Measurements from ENCODE around the gene TMEM91. TPM values are rescaled to one million over a fixed set of nuclear protein-coding genes. Genes with fewer than 3 reads are reported as not detected.

Gene TMEM91
- total RNA-seq, 1 donor from 2014 or later, result 7.4 TPM

GRCh38 chr19:41384351-41384750 lies 8.0 kb downstream of the TMEM91 start:
- H2AFZ ChIP-seq (ENCODE audit: low read depth, low read length), result no peak overlapping the region
- FAIRE-seq (no peak), DNase-seq (ENCODE audit: low read depth) (no peak)
- Mint-ChIP-seq H3K4me1 (ENCODE audit: low read depth, unreplicated experiment) (no peaks in the 10 kb centered on the region), H3K27ac (ENCODE audit: unreplicated experiment) (no peak overlapping the region), H3K36me3 (ENCODE audit: low read depth, unreplicated experiment) (peaks cover 8% of the 10 kb centered on the region), H3K27me3 (ENCODE audit: low read depth, unreplicated experiment) (no peaks in the 10 kb centered on the region), H3K4me3 (ENCODE audit: unreplicated experiment) (no peak overlapping the region), H3K9me3 (ENCODE audit: unreplicated experiment) (no peaks in the 10 kb centered on the region)
- H3K4me2 ChIP-seq (ENCODE audit: low read length), result no peak overlapping the region
- TF ChIP-seq, protein P1, sequence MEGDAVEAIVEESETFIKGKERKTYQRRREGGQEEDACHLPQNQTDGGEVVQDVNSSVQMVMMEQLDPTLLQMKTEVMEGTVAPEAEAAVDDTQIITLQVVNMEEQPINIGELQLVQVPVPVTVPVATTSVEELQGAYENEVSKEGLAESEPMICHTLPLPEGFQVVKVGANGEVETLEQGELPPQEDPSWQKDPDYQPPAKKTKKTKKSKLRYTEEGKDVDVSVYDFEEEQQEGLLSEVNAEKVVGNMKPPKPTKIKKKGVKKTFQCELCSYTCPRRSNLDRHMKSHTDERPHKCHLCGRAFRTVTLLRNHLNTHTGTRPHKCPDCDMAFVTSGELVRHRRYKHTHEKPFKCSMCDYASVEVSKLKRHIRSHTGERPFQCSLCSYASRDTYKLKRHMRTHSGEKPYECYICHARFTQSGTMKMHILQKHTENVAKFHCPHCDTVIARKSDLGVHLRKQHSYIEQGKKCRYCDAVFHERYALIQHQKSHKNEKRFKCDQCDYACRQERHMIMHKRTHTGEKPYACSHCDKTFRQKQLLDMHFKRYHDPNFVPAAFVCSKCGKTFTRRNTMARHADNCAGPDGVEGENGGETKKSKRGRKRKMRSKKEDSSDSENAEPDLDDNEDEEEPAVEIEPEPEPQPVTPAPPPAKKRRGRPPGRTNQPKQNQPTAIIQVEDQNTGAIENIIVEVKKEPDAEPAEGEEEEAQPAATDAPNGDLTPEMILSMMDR (IDR thresholded peaks at IDR 0.05; ENCODE audit: insufficient read depth, low read depth, low read length), result no peak
- TF ChIP-seq EZH2 (IDR thresholded peaks at IDR 0.05; ENCODE audit: insufficient read depth, low read length), result no peak
- no peak overlapping the region for H3K4me3 ChIP-seq (ENCODE audit: insufficient read depth, low read depth, low read length)
- H3K27me3 ChIP-seq (ENCODE audit: insufficient read depth, low read length), result no peaks in the 10 kb centered on the region
- no peaks in the 10 kb centered on the region for H4K20me1 ChIP-seq (ENCODE audit: insufficient read depth, low read length)
- no peaks in the 10 kb centered on the region for H3K79me2 ChIP-seq (ENCODE audit: insufficient read depth, low read length)
- H3K36me3 ChIP-seq (ENCODE audit: insufficient read depth, low read length), result peaks cover 3% of the 10 kb centered on the region
- H3K27ac ChIP-seq (ENCODE audit: low read depth, low read length), result no peak overlapping the region
- H3K4me1 ChIP-seq (ENCODE audit: insufficient read depth, low read length), result no peaks in the 10 kb centered on the region
- H3K9me3 ChIP-seq (ENCODE audit: insufficient read depth, low read depth, low read length), result no peaks in the 10 kb centered on the region
- no peak overlapping the region for H3K9ac ChIP-seq (ENCODE audit: low read length)

- FAIRE-seq (no peak), DNase-seq (ENCODE audit: low read depth) (no peak)
- H3K4me3 Mint-ChIP-seq (ENCODE audit: unreplicated experiment), result no peak overlapping the region
- H3K27ac Mint-ChIP-seq (ENCODE audit: unreplicated experiment), result no peak overlapping the region
- Histone ChIP-seq H3K4me1 (ENCODE audit: insufficient read depth, low read length) (no peaks in the 10 kb centered on the region), H4K20me1 (ENCODE audit: insufficient read depth, low read length) (no peaks in the 10 kb centered on the region), H3K4me3 (ENCODE audit: insufficient read depth, low read depth, low read length) (no peak overlapping the region), H3K79me2 (ENCODE audit: insufficient read depth, low read length) (no peaks in the 10 kb centered on the region), H3K27ac (ENCODE audit: low read depth, low read length) (no peak overlapping the region), H2AFZ (ENCODE audit: low read depth, low read length) (no peak overlapping the region), H3K4me2 (ENCODE audit: low read length) (no peak overlapping the region), H3K9me3 (ENCODE audit: insufficient read depth, low read depth, low read length) (no peaks in the 10 kb centered on the region), H3K27me3 (ENCODE audit: insufficient read depth, low read length) (no peaks in the 10 kb centered on the region), H3K36me3 (ENCODE audit: insufficient read depth, low read length) (peaks cover 8% of the 10 kb centered on the region), H3K9ac (ENCODE audit: low read length) (no peak overlapping the region)
- peaks cover 14% of the 10 kb centered on the region for H3K36me3 Mint-ChIP-seq (ENCODE audit: low read depth, unreplicated experiment)
- TF ChIP-seq, protein P1 (IDR thresholded peaks at IDR 0.05; ENCODE audit: insufficient read depth, low read depth, low read length), result no peak
- no peak for TF ChIP-seq EZH2 (IDR thresholded peaks at IDR 0.05; ENCODE audit: insufficient read depth, low read length)
- no peaks in the 10 kb centered on the region for H3K4me1 Mint-ChIP-seq (ENCODE audit: low read depth, unreplicated experiment)
- no peaks in the 10 kb centered on the region for H3K27me3 Mint-ChIP-seq (ENCODE audit: low read depth, unreplicated experiment)
- H3K9me3 Mint-ChIP-seq (ENCODE audit: unreplicated experiment), result no peaks in the 10 kb centered on the region
Measured at GRCh38 chr19:41386442-41386841, 10.1 kb downstream of the TMEM91 start.

- no peaks in the 10 kb centered on the region for H4K20me1 ChIP-seq (ENCODE audit: insufficient read depth, low read length)
- no peaks in the 10 kb centered on the region for H3K9me3 ChIP-seq (ENCODE audit: insufficient read depth, low read depth, low read length)
- Mint-ChIP-seq H3K36me3 (ENCODE audit: low read depth, unreplicated experiment) (peaks cover 11% of the 10 kb centered on the region), H3K4me1 (ENCODE audit: low read depth, unreplicated experiment) (peaks cover 10% of the 10 kb centered on the region), H3K27ac (ENCODE audit: unreplicated experiment) (no peak overlapping the region), H3K4me3 (ENCODE audit: unreplicated experiment) (no peak overlapping the region), H3K27me3 (ENCODE audit: low read depth, unreplicated experiment) (no peaks in the 10 kb centered on the region), H3K9me3 (ENCODE audit: unreplicated experiment) (no peaks in the 10 kb centered on the region)
- TF ChIP-seq EZH2 (IDR thresholded peaks at IDR 0.05; ENCODE audit: insufficient read depth, low read length), result no peak
- TF ChIP-seq, protein P1 (IDR thresholded peaks at IDR 0.05; ENCODE audit: insufficient read depth, low read depth, low read length), result no peak
- no peak for FAIRE-seq
- peaks cover 8% of the 10 kb centered on the region for H3K36me3 ChIP-seq (ENCODE audit: insufficient read depth, low read length)
- no peak overlapping the region for H3K9ac ChIP-seq (ENCODE audit: low read length)
- no peak for DNase-seq (ENCODE audit: low read depth)
- no peak overlapping the region for H3K4me2 ChIP-seq (ENCODE audit: low read length)
- H2AFZ ChIP-seq (ENCODE audit: low read depth, low read length), result no peak overlapping the region
- no peaks in the 10 kb centered on the region for H3K79me2 ChIP-seq (ENCODE audit: insufficient read depth, low read length)
- H3K27ac ChIP-seq (ENCODE audit: low read depth, low read length), result no peak overlapping the region
- H3K27me3 ChIP-seq (ENCODE audit: insufficient read depth, low read length), result no peaks in the 10 kb centered on the region
- peaks cover 2% of the 10 kb centered on the region for H3K4me1 ChIP-seq (ENCODE audit: insufficient read depth, low read length)
- no peak overlapping the region for H3K4me3 ChIP-seq (ENCODE audit: insufficient read depth, low read depth, low read length)
Measured at GRCh38 chr19:41391618-41392017, 15.3 kb downstream of the TMEM91 start.
